ENCODE measurements around the gene ZNF778. TPM values are rescaled to one million over a fixed set of nuclear protein-coding genes. Genes with fewer than 3 reads are reported as not detected.

Gene ZNF778
- total RNA-seq, result 7.8 and 13.7 TPM in 2 replicates

GRCh38 chr16:89217388-89218191, at the start of gene ZNF778:
TSS of gene ZNF778 (plus strand) at chr16:89217703. CDS start at chr16:89221128, 3,425 bp downstream.

DNA sequence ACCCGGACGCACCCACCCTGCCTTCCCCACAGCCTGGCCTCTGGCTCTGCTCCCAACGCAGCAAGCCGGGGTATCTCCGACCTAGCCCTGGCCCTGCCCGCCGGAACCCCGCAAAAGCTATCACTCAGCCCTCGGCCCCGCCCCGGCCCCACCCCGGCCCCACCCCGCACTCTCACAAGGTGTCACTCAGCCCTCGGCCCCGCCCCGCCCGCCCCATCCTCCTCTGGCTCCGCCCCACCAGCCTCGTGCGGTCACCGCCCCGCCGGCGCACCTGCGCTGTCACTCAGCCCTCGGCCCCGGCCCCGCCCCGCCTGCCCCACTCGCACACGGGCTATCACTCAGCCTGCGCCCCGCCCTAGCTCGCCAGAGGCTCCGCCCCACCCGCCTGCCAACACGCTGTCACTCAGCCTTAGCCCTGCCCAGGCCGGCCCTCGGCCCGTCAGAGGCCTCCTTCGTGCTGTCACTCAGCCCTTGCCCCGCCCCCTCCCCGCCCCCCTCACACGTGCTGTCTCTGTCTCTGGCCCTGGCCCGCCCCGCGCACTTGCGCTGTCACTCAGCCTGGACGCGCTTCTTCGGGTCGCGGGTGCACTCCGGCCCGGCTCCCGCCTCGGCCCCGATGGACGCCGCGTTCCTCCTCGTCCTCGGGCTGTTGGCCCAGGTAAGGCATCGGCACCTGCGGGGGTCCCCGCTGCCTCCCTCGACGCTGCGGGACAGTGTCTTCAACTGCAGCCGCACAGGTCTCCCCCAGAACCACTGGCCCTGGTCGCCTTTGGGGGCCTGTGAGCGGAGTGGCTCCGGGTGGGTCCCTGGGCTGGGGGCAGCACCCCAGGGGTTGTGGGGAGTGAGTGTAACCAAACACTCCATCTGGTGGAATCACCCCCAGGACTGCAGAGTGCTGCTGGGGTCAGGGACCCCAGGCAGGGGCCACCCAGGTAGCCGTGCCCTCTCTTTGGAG, 46.0 kb upstream of the ZNF778 start, which contains the start of gene CDH15:
Gene CDH15, plus strand, starts transcription at position 533 of the 955 bp plus-strand sequence. Its CDS starts 84 bp downstream, at position 617.

DNA sequence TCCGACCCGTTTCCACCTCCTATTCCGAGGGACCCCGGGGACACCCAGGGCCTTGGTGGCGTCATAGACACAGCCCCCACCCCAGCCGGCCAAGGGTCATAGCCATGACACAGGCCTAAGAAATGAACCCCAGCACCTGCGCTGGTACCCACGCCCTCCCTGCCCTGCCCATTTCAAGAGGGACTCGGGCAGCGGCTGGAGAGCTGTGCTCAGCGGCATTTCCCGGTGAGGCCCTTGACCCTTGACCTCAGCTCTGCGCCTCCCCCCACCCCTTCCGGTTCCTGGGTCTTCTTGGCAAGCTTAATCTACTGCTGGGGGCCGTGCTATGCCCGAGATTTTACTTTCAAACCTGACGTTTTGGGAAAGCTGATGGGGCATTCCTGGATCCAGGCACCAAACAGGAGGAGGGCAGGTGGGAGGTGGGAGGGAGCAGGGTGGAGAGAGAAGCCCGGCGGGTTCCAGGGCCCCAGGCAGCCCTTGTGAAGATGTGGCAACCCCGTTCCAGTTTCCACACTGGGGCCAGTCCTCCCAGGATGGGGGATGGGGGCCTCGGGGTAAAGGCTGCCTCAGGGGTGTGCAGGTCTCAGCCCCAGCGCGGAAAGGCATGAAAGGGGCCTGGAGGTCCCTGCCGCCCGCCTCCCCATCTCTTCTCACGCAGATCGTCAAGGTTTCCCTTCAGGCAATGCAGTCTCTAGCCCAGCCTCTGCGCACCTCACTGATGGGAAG, 17.2 kb upstream of the ZNF778 start, which contains the start of gene SLC22A31:
Gene SLC22A31, minus strand, starts transcription at position 414 of the 726 bp plus-strand sequence. Its CDS starts 36 bp downstream, at position 378.

Other genes starting within 250 kb of the ZNF778 start
- 0.06 TPM in 1 of 2 replicates, not detected in the other for gene CBFA2T3, start 240.5 kb upstream of the ZNF778 start, total RNA-seq
- gene ACSF3, start 123.9 kb upstream of the ZNF778 start, total RNA-seq, result 15.3 and 18.8 TPM in 2 replicates
- gene CDH15, start 46.0 kb upstream of the ZNF778 start, total RNA-seq, result 0.68 and 0.92 TPM in 2 replicates
- gene SLC22A31, start 17.2 kb upstream of the ZNF778 start, total RNA-seq, result 0.13 and 0.25 TPM in 2 replicates

Data from aortic smooth muscle cell (primary cell).